Brain microvascular endothelial cell (primary cell): ENCODE measurements around the gene GSK3B.
A peak's percentile ranks its signal among the peaks of the same experiment; 100 is the strongest.
"Not testable (repeated sequence)": the region's sequence is repeated elsewhere in the genome, so short reads cannot be mapped to it uniquely, and the experiment has no call there.

Experiments
- DNase-seq: peaks from one replicate; pipeline ENCODE4 v3.0.0-alpha.2; 2020
- H3K27ac ChIP-seq: fragments of 250-450 bp; sonication (Bioruptor Pico); 2 replicates; pipeline ENCODE4 v1.5.1; 2020; ENCODE audit warnings: mild to moderate bottlenecking, moderate library complexity
- H3K27me3 ChIP-seq: fragments of 250-450 bp; sonication (Bioruptor Pico); replicated peaks from 2 replicates; pipeline ENCODE4 v1.5.1; 2020; ENCODE audit warnings: mild to moderate bottlenecking
- H3K36me3 ChIP-seq: fragments of 250-450 bp; sonication (Bioruptor Pico); replicated peaks from 2 replicates; pipeline ENCODE4 v1.5.1; 2020; ENCODE audit warnings: mild to moderate bottlenecking
- H3K4me3 ChIP-seq: 2 replicates; pipeline ENCODE4 v1.5.1; 2011; ENCODE audit warnings: low read depth, mild to moderate bottlenecking, control low read depth, low read length, moderate library complexity
- CTCF ChIP-seq: IDR thresholded peaks from 2 replicates; pipeline ENCODE4 v1.5.1; 2011; ENCODE audit warnings: low read depth, mild to moderate bottlenecking, moderate library complexity, low read length, control low read depth, inconsistent platforms; ENCODE audit errors: missing control alignments
- in situ Hi-C: cut with HindIII; loops from 2 replicates; pipeline ENCODE4 v1.10.0; 2017; ENCODE audit warnings: low sequenced_read_pairs, low pct_ligation_motif_present

The GSK3B gene

GRCh38 chr3:119891944-119892721 is 202.1 kb downstream of the GSK3B start:
- Histone ChIP-seq H3K4me3 (no peak overlapping the region), H3K36me3 (no peaks in the 10 kb centered on the region), H3K27ac (no peak overlapping the region), H3K27me3 (no peaks in the 10 kb centered on the region)
- in situ Hi-C loops: no loop called here
- peak; percentile 64 for DNase-seq
- TF ChIP-seq CTCF: peak; percentile 71

DNA sequence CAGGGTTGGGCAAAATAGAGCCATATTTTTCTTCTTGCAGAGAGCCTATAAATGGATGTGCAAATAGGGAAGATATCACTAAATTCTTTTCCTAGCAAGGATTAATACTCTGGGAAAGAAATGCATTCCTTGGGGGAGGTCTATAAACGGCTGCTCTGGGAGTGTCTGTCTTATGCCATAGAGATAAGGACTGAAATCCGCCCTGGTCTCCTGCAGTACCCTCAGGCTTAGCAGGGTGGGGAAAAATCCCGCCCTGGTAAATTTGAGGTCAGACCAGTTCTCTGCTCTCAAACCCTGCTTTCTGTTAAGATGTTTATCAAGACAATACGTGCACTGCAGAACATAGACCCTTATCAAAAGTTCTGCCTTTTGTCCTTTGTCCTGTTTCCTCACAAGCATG is 205.6 kb downstream of the GSK3B start:
- H3K36me3 ChIP-seq, H3K27me3 ChIP-seq, H3K4me3 ChIP-seq, in situ Hi-C loops, DNase-seq, H3K27ac ChIP-seq: not testable (repeated sequence)

GRCh38 chr3:119885746-119886530 is 208.3 kb downstream of the GSK3B start:
- no peak for TF ChIP-seq CTCF
- H3K27ac ChIP-seq: no peak overlapping the region
- H3K27me3 ChIP-seq: no peaks in the 10 kb centered on the region
- in situ Hi-C loops: no loop called here
- H3K4me3 ChIP-seq: no peak overlapping the region
- no peak for DNase-seq
- H3K36me3 ChIP-seq: peaks cover 2% of the 10 kb centered on the region

DNA sequence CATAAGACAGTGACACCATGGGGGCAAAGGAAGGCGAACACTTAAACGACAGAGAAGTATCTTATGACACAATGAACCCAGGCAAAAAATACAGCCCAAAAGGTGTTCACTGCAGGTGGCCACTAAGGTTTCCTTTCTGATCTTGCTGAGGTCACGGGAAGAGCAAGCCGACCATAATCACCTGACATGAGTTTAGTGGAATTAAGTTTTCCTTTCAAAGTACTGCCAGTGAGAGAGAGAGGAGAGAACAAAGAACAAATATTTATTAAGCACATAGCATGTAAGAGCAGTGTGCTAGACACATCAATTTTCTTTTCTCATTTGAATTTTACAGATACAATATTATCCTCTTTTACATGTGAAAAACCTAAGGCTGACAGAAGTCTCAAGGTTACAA is 210.1 kb downstream of the GSK3B start:
- no peak for TF ChIP-seq CTCF
- Histone ChIP-seq H3K36me3 (peaks cover 7% of the 10 kb centered on the region), H3K27ac (no peak overlapping the region), H3K4me3 (no peak overlapping the region), H3K27me3 (no peaks in the 10 kb centered on the region)
- in situ Hi-C loops: no loop called here
- DNase-seq: no peak

GRCh38 chr3:119883461-119884160 is 210.6 kb downstream of the GSK3B start:
- no peak for TF ChIP-seq CTCF
- no peaks in the 10 kb centered on the region for H3K27me3 ChIP-seq
- H3K27ac ChIP-seq: no peak overlapping the region
- in situ Hi-C loops: no loop called here
- H3K36me3 ChIP-seq: peaks cover 7% of the 10 kb centered on the region
- no peak for DNase-seq
- no peak overlapping the region for H3K4me3 ChIP-seq

- TF ChIP-seq CTCF: no peak
- Histone ChIP-seq H3K36me3 (peaks cover 7% of the 10 kb centered on the region), H3K27me3 (no peaks in the 10 kb centered on the region), H3K4me3 (no peak overlapping the region), H3K27ac (no peak overlapping the region)
- no peak for DNase-seq
- in situ Hi-C loops: no loop called here
Measured at GRCh38 chr3:119880966-119881365, 213.3 kb downstream of the GSK3B start.
